NK-92 (cell line): ENCODE measurements around the gene CALR3.
"Not testable (repeated sequence)": the region's sequence is repeated elsewhere in the genome, so short reads cannot be mapped to it uniquely, and the experiment has no call there.

Experiments
- DNase-seq: peaks from one replicate; lab custom pipeline; 2025; ENCODE audit not compliant: unreplicated experiment; lab: John Stamatoyannopoulos, UW

Gene CALR3

DNA sequence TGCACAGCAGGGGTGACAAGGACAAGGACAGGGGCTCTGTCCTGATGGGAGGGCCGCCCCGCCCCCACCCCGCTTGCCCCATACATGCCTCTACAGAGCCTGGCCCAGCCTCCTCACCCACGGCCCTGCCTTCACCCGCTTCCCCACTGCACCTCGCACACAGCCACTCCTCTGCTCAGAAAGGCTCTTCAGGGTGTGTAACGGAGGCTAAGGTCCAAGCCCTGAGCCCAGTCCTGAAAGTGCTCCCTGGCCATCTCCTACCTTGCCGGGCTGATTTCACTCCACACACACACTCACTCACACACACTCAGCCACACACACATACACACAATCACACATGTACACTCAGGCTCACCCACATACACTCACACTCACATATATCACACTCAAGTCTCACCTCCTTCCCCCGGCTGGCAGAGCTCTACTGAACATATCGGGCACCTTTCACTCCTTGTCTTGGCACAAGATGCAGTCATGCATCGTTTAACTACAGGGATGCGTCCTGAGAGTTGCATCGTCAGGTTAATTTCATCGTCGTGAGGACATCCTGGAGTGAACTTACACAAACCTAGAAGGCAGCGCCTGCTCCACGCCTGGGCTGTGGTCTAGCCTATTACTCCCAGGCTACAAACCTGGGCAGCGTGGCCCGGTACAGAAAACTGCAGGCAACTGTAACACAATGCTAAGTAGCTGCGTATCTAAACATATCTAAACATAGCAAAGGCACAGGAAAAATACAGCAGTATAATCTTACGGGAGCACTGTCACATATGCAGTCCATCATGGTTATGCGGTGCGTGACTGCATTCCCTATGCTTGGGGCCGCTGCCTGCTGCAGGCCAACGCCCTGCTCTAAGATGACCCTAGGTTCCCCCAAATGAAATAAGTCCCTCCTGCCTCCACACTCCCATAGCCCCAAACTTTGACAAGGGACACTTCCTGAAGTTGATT is 37.3 kb downstream of the CALR3 start:
- DNase-seq: no peak

DNA sequence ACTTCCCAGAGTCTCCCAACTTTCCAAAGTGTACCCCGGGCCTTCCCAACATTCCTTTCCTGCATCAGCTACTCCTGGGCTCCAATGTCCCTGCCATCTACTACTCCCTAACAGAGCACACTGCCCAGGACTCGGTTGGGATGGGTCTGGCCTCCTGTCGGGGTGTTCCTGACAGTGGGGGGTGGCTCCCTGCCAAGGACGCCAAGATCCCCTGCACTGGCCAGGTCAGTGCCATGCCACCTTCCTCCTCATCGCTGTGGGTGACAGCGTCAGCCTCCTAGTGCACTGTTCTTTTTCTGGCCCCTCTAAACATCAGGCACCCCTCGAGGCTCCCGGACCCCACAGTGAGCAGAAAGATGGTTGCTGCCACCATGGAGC is 38.0 kb downstream of the CALR3 start:
- no peak for DNase-seq

DNA sequence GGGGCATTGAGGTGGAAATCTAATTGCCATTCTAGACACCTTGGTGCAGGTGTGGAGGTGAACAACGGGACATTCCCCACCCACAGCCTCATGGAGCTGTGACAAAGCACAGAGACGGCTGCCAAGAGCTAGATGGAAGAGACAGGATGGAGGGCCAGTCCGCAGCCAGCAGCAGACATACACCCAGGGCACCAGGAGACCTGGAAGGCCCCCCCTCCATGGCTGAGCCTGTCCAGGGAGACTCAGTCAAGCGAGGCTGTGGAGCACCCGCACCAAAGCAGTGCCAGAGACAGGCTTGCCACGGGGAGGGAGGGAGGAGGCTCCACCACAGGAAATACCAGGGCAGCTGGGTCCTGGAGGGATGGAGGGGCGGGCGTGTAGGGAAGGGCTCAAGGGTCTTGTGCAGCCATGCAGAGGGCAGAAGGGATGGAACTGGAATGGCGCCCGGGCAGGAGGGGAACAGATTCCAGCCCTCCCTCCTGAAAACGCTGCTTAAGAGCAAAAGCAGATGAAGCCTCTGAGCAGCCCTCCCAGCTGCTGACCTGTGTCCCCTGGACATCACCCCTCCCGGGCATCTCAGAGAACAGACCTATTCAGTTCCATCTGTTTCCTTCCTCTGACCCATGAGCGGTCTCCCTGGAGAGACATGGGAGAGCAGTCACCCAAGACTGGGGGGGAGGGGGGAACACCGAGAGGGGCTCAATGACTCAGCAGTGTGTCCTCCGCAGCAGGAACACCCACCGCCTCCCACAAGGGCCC is 38.6 kb downstream of the CALR3 start:
- no peak for DNase-seq

DNA sequence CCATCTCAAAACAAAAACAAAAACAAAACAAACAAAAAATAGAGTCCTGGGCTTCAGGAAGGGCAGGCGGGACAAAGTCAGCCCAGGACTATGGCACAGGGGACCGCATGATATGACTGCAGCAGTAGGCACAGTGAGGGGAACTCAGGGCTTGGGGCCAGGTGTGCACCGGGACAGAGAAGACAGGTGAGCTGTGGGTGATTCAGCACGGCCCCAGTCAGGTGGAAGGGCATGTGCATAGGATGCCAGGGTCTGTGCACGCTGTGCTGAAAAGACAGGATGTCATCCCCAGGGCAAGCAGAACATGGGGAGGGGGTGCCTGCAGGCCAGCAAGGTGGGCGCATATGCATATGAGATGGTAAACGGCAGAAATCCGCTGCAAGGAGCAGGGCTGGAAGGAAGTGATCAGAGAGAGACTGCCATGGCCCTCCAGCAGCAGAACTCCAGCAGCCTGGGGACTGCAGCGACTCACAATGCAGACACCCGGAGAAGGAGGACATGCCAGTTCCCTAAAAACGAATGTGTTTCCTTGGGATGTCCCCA is 39.2 kb downstream of the CALR3 start:
- no peak for DNase-seq

DNA sequence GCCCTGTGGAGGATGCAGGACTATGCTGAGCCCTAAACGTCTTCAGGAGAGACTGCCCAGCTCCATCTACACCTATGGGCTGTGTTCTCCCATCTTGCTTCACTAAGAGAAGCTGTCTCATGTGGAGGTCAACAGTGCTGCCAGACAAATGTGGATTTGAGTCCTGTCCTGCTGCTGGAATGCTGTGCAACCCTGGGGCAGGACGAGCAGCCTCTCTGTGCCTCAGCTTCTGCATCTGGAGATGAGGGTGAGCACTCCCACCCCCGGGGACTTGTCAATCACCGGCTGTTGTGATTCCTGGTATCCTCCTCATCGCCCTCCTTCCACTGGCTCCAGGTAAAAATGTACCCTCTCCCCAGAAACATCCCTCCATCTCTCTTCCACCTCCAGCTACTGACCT is 40.5 kb downstream of the CALR3 start:
- no peak for DNase-seq

DNA sequence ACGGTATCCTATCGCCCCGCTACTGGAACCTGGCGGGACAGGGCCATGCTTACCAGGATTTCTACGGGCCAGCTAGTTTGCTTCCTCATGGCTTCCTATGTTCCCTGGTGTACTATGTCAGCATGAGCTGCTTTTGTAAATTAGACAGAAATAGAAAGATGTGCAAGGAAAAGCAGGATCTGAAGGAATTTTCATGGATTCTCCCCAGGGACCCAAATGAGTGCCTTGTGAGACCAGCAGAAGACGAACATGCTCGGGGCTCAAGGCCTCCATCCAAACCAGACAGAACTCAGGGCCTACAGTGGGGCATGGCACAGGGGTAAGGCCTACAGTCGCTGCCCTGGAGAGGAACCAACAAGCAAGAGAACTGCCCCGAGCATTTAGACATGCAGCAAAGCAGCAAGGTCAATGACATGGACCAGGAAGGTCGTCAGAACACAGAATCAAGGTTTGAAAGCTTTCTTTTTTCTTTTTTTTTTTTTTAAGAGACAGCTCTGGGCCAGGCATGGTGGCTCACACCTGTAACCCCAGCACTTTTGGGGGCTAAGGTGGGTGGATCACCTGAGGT is 41.5 kb downstream of the CALR3 start:
- no peak for DNase-seq

DNA sequence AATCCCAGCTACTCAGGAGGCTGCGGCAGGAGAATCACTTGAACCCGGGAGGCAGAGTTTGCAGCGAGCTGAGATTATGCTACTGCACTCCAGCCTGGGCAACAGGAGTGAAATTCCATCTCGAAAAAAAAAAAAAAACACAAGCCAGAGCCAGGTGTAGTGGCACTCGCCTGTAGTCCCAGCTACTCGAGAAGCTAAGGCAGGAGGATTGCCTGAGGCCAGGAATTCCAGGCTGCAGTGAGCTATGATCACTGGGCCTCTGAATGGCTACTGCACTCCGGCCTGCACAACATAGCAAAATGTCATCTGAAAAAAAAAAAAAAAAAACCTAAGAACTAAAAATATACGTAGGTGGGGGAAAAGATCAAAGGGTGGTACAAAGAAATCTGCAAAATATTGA is 43.6 kb downstream of the CALR3 start:
- no peak for DNase-seq

DNA sequence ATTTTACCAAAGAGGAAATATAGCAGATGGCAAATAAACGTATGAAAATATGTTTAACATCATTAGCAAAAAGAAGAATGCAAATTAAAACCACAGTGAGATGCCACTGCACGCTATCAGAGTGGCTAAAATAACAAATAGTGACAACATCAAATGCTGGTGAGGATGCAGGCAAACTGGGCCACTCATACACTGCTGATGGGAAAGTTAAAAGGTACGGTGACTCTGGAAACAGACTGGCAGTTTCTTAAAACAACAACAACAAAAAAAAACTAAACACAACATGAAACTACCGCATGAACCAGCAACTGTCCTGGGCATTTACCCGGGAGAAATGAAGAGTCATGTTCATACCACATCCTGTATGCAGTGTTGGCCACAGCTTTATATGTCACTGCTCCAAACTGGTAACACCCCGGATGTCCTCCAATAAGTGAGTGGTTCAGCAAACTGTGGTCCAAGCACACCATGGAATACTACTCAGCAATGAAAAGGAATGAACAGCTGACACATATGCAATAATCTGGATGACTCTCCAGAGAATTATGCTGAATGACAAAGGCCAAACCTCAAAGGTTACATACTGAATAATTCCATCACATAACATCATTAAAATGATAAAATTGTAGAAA is 46.5 kb downstream of the CALR3 start:
- DNase-seq: no peak

DNA sequence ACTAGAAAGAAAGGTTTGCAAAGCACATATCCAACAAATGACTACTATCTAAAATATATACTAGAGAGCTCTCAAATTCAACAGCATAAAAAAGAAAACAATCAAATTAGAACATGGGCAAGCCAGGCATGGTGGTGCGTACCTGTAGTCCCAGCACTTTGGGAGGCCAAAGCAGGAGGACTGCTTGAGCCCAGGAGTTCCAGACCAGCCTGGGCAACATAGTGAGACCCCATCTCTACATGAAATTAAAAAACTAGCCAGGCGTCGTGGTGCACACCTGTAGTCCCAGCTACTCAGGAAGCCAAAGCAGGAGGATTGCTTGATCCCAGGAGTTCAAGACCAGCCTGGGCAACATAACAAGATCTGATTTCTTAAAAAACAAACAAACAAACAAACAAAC is 47.1 kb downstream of the CALR3 start:
- DNase-seq: not testable (repeated sequence)

DNA sequence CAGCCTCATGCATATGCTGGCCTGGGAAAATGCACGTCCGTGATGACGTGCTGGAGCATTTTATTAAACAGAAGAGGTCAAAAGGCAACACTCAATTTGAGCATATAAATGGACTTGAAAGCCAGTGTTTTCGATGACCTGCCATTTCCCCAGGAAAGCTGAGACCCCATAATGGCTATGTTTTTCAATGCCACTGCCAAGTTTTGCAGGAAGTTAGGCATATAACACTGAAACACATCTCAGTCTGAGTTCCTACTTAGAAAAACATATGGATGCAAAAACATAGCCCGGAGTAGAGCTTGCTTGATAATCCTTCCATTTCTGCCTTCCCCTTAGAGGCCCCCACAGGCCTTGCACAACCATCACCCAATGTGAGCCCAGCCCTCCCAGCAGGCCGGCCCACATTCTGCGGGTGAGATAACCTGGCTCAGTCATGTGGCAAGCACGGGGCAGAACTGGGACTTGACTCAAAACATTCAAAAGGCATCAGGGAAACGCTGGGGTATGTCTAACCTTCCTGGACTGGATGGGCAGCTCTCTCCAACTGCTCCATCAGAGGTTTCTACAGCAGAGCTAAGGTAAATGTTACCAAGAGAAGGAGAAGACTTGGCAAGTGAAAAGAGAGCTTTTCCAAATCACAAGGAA is 49.1 kb downstream of the CALR3 start:
- no peak for DNase-seq

DNA sequence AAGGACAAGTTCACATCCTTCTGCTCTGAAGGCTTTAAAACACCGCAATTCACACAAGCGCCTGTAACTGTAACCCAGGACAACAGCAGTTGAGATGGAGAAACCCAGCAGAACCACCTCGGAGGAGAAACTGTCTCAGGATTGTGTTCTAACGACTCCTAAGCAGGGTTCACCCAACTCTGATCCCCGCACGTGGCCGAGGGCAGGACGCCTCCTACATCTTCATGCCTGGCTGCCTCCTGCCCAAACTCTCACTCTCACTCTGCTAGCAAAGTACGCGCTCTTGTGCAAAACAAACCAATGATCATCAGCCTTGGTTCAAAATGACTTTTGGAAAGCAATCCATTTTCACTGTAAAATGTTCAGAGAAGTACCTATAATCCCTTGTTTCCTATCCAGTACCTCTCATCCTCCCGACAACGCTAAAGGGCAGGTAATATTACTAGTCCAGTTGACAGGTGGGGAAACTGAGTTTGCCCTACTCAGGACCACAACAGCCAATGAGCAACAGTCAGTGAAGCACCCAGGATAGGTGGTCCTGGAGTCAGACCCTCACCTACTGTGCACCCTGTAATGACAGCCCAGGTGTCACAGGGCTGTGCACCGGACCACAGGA is 49.8 kb downstream of the CALR3 start:
- DNase-seq: no peak

DNA sequence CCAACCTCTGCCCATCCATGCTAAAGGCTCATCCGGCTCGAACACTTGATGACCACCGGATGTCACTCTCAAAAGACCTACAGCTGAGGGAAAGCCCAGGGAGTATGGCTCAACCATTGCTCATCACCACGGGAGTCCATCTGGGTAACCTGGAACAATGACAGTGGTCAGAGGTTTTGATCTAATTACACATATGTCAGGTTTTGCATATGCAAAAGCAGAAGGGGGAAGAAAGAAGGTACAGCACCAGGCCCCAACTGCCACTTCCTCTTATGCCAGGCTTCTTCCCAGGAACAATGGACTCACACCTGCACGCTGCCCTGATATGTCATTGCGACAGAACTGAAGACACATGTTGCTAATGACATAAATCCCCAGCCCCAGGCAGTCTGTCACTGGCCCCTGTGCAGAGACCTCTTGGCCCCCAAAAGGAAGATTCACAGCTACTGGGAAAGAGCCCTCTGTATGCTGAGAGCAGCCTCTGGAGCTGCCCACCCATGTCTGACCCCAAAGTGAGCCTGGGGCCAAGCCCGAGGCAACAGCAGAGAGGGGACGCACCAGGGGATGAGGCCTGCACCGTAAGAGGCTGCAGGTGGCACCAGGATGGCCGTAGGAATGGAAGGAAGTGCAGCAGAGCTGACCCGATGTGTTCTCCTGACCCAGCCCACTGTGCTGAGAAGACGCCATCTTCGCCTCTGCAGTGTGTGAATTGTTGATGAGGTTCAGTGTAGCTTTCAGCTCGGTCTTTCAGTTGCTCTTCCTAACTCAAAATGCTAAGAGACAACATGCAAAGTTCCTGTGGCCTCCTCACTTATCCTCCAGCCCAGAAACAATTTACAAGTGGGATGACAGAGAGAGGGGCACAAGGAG is 50.5 kb downstream of the CALR3 start:
- DNase-seq: no peak

DNA sequence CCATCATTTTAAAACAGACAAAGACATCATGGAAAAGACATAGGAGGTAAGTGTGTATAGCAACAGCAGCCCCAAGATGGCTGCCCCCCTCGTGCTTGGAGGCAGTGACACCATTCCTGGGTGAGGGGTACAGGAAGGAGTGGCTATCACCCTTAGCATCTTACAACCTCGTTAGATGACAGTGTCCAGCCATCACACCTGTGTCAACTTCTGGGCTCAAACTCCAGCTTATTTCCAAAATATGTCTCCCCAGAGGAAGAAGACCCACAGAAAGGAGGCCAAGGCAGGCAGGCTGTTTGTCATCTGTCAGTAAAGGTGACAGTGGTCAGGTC is 51.7 kb downstream of the CALR3 start:
- DNase-seq: no peak

DNA sequence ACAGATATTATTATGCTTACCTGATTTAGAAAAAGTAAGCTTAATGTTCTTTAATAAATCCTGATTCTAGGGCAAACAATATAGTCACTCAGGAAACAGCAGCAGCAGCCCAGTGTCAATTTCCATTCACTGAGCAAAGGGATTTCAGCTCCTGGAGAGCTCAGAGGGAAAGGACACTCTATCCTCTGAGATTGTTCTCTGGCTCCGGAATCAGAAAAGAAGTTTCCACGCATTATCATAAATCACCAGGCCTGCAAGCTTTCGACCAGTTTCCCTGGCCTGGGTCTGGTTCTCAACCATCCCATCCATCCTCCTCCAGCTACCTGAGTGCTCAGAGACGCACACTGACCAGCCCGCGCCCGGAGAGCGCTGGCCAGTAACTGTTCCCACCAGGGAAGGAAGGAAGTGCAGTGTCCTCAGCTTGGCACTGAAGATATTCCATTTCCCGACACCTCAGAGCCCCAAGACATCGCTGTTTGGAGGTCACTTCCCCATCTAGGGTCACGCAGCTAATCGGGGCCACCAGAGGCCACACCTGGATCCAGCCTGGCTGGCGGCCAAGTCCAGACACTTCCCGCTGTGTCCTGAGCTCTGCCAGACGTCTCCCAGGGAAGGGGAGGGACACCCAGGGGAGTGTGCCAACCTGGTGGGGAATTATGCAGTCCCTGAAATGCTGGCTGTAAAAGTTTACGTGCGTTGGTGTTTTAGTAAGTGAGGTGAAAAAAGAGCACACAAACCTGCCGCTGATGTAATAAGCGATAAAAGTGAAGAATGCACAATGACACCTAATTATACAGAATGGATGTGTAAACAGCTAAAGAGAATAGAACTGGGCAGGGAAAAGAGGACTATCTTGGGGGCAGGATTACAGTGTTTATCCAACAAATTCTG is 53.3 kb downstream of the CALR3 start:
- DNase-seq: no peak

DNA sequence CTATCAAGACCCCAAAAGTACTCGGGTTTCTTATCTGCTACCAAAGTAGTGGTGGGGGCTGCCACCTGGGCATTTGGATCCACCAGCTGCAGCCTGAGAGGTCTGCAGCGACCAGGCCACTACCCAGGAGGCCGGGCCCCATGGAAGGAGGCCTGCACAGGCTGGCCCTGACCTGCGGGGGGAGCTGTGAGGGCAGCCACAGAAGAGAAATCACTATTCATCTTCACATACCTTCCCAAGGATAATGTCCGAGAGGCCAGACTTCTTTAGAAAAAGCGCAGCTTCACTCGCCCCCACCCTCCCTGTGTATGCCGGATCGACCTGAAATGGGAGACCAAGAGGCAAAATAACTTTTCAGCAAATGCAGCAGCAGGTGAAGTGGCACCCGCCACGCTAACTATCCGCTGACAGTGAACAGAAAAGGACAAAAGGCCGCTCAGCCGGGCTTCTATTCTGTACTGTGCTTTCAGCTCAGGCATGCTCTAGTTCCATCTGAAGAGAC is 54.3 kb downstream of the CALR3 start:
- no peak for DNase-seq

DNA sequence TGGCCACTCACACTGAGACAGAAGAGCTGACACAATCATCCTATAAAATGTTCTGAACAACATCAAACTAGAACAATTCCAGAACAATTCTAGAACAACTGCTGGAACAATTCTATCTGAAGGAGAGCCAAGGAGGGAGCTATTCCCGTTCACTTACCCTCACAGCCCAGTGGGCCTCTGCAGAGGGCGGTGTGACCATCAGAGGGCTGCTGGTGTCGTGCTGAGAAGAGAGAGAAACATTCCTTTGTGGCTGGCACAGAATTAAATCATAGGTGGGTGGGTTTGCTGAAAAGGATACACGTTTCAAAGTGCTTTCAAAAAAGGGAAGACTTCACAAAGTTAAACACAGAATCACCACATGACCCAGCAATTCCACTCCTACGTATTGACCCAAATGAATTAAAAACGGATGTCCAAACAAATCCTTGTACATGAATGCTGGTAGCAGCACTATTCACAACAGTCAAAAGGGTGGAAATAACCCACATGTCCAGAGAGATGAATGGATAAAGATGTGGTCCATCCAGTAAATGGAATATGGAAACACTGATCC is 59.1 kb downstream of the CALR3 start:
- DNase-seq: no peak

DNA sequence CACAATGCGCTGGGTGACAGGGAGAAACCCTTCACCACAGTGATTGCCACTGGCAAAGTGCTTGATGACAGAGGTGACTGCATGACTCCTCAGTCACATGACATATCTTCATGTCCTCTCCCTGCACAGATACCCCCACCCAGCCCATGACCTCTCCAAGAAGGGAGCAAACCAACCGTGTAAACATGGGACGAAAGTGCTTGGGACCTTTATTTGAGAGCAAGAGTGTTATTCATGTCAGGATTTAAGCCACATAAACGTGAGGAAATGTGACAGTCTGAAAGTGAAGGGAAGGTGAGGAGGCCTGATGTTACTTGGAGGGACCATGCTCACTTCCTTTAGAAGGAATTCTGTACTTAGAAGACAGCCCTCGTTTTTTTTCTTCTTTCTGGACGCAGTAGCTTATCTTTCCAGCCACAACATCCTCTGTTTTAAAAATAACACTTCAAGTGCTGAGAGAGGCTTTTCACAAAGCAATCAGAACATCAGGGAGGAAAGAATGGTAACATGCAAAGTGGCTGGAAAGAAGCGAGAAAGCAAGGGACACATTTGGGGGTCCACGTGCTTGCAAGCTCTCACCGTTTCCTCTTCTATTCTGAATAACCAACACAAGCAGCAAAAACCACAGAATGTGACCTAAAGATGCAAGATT is 59.8 kb downstream of the CALR3 start:
- no peak for DNase-seq
